H7 (cell line): Measurements from ENCODE around the gene RARA. TPM values are rescaled to one million over a fixed set of nuclear protein-coding genes. Genes with fewer than 3 reads are reported as not detected.
A peak's percentile ranks its signal among the peaks of the same experiment; 100 is the strongest.
"Not testable (repeated sequence)": the region's sequence is repeated elsewhere in the genome, so short reads cannot be mapped to it uniquely, and the experiment has no call there.

ENCODE experiments used
- DNase-seq: peaks from one replicate; pipeline ENCODE4 v3.0.0; 2012
- H3K27me3 ChIP-seq: 2 replicates; pipeline ENCODE4 v1.6.0; 2011; ENCODE audit warnings: mild to moderate bottlenecking, low read length; ENCODE audit not compliant: control insufficient read depth, insufficient read depth
- H3K36me3 ChIP-seq: replicated peaks from 2 replicates; pipeline ENCODE4 v1.5.1; 2011; ENCODE audit warnings: low read length; ENCODE audit not compliant: control insufficient read depth, insufficient read depth
- H3K4me3 ChIP-seq: 2 replicates; pipeline ENCODE4 v1.5.1; 2011; ENCODE audit warnings: low read depth, mild to moderate bottlenecking, control low read depth, low read length, moderate library complexity; ENCODE audit not compliant: insufficient read depth
- total RNA-seq: library from RNA; depleted of rRNA; stranded (reverse); fragments of >200 nt; shearing (Covaris generic); gene quantifications from 2 replicates; pipeline ENCODE4 v1.2.3, GENCODE V29; 2014

RARA gene
- total RNA-seq, 1 experiment from 2014 or later, result 22.1 TPM

GRCh38 chr17:40287494-40288369 is 21.2 kb upstream of the RARA start, which contains the start of gene CDC6:
TSS of gene CDC6 (plus strand) at chr17:40287879. CDS start at chr17:40289421, 1,542 bp downstream.
- Histone ChIP-seq H3K36me3 (peaks cover 17% of the 10 kb centered on the region), H3K27me3 (no peaks in the 10 kb centered on the region), H3K4me3 (peak within 1 kb of the TSS; percentile 91)
- DNase-seq, result peak; percentile 98

- peak; percentile 58 for DNase-seq
- Histone ChIP-seq H3K4me3 (no peak overlapping the region), H3K36me3 (peaks cover 26% of the 10 kb centered on the region), H3K27me3 (no peaks in the 10 kb centered on the region)
Observed at GRCh38 chr17:40290629-40291280, 18.2 kb upstream of the RARA start.

GRCh38 chr17:40291281-40291664 is 17.7 kb upstream of the RARA start:
- Histone ChIP-seq H3K27me3 (no peaks in the 10 kb centered on the region), H3K4me3 (no peak overlapping the region), H3K36me3 (peaks cover 30% of the 10 kb centered on the region)
- DNase-seq, result no peak

GRCh38 chr17:40293363-40293762 is 15.6 kb upstream of the RARA start:
- no peak for DNase-seq
- H3K4me3 ChIP-seq, result no peak overlapping the region
- H3K36me3 ChIP-seq, result peaks cover 35% of the 10 kb centered on the region
- H3K27me3 ChIP-seq, result no peaks in the 10 kb centered on the region

- no peaks in the 10 kb centered on the region for H3K27me3 ChIP-seq
- peaks cover 37% of the 10 kb centered on the region for H3K36me3 ChIP-seq
- H3K4me3 ChIP-seq, result no peak overlapping the region
- DNase-seq, result peak; percentile 47
Observed at GRCh38 chr17:40295488-40296436, 13.2 kb upstream of the RARA start.

GRCh38 chr17:40297511-40297910 is 11.5 kb upstream of the RARA start:
- H3K4me3 ChIP-seq, result no peak overlapping the region
- H3K36me3 ChIP-seq, result peaks cover 34% of the 10 kb centered on the region
- no peak for DNase-seq
- no peaks in the 10 kb centered on the region for H3K27me3 ChIP-seq

GRCh38 chr17:40298726-40299125 is 10.3 kb upstream of the RARA start:
- Histone ChIP-seq H3K36me3 (peaks cover 31% of the 10 kb centered on the region), H3K27me3 (no peaks in the 10 kb centered on the region)
- no peak for DNase-seq

GRCh38 chr17:40299159-40299757 is 9.7 kb upstream of the RARA start:
- peaks cover 29% of the 10 kb centered on the region for H3K36me3 ChIP-seq
- not testable (repeated sequence) for H3K27me3 ChIP-seq, H3K4me3 ChIP-seq, DNase-seq

More at GRCh38 chr17:40298726-40299125, 10.3 kb upstream of the RARA start:
- H3K4me3 ChIP-seq, result no peak overlapping the region

GRCh38 chr17:40301315-40301714 is 7.7 kb upstream of the RARA start:
- no peaks in the 10 kb centered on the region for H3K27me3 ChIP-seq
- H3K4me3 ChIP-seq, result no peak overlapping the region
- no peak for DNase-seq
- peaks cover 24% of the 10 kb centered on the region for H3K36me3 ChIP-seq

GRCh38 chr17:40303009-40303657 is 5.8 kb upstream of the RARA start:
- no peak overlapping the region for H3K4me3 ChIP-seq
- H3K36me3 ChIP-seq, result peaks cover 19% of the 10 kb centered on the region
- peak; percentile 59 for DNase-seq
- H3K27me3 ChIP-seq, result no peaks in the 10 kb centered on the region; the same call in 1 of the 2 replicates

GRCh38 chr17:40303708-40304551 is 5.0 kb upstream of the RARA start:
- H3K27me3 ChIP-seq, result no peaks in the 10 kb centered on the region; the same call in 1 of the 2 replicates
- H3K4me3 ChIP-seq, result no peak overlapping the region
- DNase-seq, result no peak
- peaks cover 16% of the 10 kb centered on the region for H3K36me3 ChIP-seq

GRCh38 chr17:40304552-40304863 is 4.5 kb upstream of the RARA start:
- not testable (repeated sequence) for H3K4me3 ChIP-seq, H3K27me3 ChIP-seq, DNase-seq
- H3K36me3 ChIP-seq, result peaks cover 14% of the 10 kb centered on the region

- not testable (repeated sequence) for H3K4me3 ChIP-seq, DNase-seq, H3K27me3 ChIP-seq
- peaks cover 12% of the 10 kb centered on the region for H3K36me3 ChIP-seq
Observed at GRCh38 chr17:40304866-40305265, 4.1 kb upstream of the RARA start.
